ENCODE data around the gene AFAP1. TPM values are rescaled to one million over a fixed set of nuclear protein-coding genes. Genes with fewer than 3 reads are reported as not detected.

The AFAP1 gene
- total RNA-seq, 1 donor from 2014 or later: 55.6 TPM

DNA sequence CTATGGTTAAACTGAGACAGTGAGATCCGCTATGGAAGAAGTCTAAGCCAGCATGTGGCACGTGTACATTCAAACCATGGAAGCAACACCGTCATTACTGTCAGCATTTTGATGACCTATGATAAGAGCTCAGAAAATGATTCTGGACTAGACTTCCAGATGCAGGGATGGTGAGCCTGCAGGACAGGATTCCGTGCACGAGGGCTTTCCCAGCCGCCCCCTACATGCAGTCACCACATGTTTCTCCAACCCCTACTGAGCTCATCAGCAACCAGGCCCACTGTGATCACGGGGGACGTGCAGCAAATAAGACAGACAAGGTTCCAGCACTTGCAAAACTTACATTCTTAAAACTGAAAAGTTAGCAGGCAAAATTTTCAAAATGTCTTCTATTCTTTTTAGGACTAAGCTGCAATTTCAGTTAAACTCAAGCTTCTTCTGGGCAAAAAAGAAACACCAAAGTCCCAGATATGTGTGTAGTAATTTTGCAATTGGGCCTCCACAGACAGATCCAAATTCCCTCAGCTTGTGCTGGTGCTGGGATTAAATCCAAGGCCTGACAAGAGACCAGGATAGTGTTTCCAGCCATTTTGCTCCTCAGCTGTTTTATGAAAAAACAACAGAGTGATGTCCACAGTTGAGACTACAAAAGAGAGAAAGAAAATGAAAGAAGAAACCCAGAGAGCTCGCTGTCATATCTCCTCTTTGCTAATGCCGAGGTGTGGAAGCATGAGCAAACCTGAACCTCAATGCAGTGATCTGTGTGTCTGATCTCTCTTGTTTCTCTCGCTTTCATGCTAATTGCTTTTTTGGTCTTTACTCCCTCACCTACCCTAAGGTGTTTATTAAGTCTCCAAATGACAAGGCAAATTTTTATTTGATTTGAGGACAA is 118.2 kb downstream of the AFAP1 start:
- no peak for TF ChIP-seq CTCF (IDR thresholded peaks at IDR 0.05; ENCODE audit: insufficient read depth, low read length, poor library complexity, severe bottlenecking)
- Histone ChIP-seq H3K27me3 (ENCODE audit: control insufficient read depth, insufficient read depth, low read length) (no peaks in the 10 kb centered on the region), H3K4me3 (ENCODE audit: low read depth, low read length) (no peak overlapping the region), H3K36me3 (ENCODE audit: control insufficient read depth, insufficient read depth, low read length) (no peaks in the 10 kb centered on the region)
- DNase-seq (ENCODE audit: low read depth): no peak

DNA sequence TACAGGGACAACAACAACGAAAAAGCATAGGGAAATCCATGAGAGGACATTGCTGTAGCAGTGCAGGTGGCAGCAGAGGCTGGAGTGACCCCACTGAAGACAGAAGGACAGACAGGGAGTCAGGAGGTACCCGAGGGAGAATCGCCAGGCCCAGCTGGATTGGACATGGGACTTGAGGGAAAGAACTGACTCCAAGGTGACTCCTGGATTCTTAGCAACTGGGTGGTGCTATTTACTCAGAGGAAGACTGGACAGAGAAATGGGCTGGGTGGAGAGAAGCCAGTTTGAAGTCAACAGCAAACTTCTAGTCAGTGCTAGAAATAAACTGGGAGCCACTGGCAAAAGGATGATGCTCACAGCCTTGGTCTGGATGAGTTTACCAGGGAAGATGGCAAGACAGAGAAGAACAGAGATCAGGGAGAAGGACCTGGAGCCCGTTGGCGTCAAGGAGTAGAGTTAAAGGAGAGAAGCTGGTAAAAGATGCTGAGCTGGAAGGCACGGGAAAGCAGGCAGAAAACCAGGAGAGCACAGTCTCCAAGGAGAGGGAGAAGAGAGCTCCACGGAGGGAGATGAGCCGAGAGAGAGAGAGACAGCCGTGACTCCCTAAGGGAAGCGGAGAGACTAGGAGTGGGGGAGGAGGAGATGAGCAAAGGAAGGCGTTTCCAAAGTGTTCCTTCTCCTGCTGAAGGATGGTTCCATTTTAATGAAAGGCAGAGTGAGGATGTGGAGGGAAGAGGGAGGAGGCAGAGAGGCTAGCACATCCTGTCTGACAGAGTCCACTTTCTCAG is 119.4 kb downstream of the AFAP1 start:
- Histone ChIP-seq H3K27me3 (ENCODE audit: control insufficient read depth, insufficient read depth, low read length) (no peaks in the 10 kb centered on the region), H3K36me3 (ENCODE audit: control insufficient read depth, insufficient read depth, low read length) (no peaks in the 10 kb centered on the region), H3K4me3 (ENCODE audit: low read depth, low read length) (no peak overlapping the region)
- no peak for DNase-seq (ENCODE audit: low read depth)
- no peak for TF ChIP-seq CTCF (IDR thresholded peaks at IDR 0.05; ENCODE audit: insufficient read depth, low read length, poor library complexity, severe bottlenecking)

GRCh38 chr4:7819446-7819845 is 120.2 kb downstream of the AFAP1 start:
- Histone ChIP-seq H3K36me3 (ENCODE audit: control insufficient read depth, insufficient read depth, low read length) (peaks cover 2% of the 10 kb centered on the region), H3K4me3 (ENCODE audit: low read depth, low read length) (no peak overlapping the region), H3K27me3 (ENCODE audit: control insufficient read depth, insufficient read depth, low read length) (no peaks in the 10 kb centered on the region)
- DNase-seq (ENCODE audit: low read depth): no peak
- no peak for TF ChIP-seq CTCF (IDR thresholded peaks at IDR 0.05; ENCODE audit: insufficient read depth, low read length, poor library complexity, severe bottlenecking)

GRCh38 chr4:7818399-7818911 is 121.2 kb downstream of the AFAP1 start:
- Histone ChIP-seq H3K4me3 (ENCODE audit: low read depth, low read length) (no peak overlapping the region), H3K36me3 (ENCODE audit: control insufficient read depth, insufficient read depth, low read length) (peaks cover 2% of the 10 kb centered on the region)
- no peak for TF ChIP-seq CTCF (IDR thresholded peaks at IDR 0.05; ENCODE audit: insufficient read depth, low read length, poor library complexity, severe bottlenecking)

DNA sequence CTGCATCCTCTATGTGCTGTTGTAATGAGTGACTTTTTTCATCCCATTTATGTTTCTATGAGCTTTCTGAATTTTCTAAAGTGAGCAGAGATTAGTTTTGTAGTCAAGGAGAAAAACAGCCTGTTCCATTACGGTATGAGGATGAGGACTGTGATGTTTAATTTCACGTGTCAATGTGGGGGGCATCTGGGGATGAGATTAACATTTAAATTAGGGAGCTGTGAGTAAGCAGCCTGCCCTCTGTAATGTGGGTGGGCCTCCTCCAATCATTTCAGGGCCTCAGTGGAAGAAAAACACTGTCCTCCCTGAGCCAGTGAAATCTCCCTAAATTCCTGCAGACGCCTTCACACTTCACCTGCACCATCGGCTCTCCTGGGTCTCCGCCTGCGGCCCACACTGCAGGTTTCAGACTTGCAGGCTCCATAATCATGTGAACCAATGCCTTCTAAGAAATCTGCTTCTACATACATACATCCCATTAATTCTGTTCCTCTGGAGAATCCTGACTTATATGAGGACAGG is 121.7 kb downstream of the AFAP1 start:
- H3K27me3 ChIP-seq (ENCODE audit: control insufficient read depth, insufficient read depth, low read length): no peaks in the 10 kb centered on the region
- H3K4me3 ChIP-seq (ENCODE audit: low read depth, low read length): no peak overlapping the region
- peaks cover 3% of the 10 kb centered on the region for H3K36me3 ChIP-seq (ENCODE audit: control insufficient read depth, insufficient read depth, low read length)
- no peak for DNase-seq (ENCODE audit: low read depth)
- no peak for TF ChIP-seq CTCF (IDR thresholded peaks at IDR 0.05; ENCODE audit: insufficient read depth, low read length, poor library complexity, severe bottlenecking)

More at GRCh38 chr4:7818399-7818911, 121.2 kb downstream of the AFAP1 start:
- no peaks in the 10 kb centered on the region for H3K27me3 ChIP-seq (ENCODE audit: control insufficient read depth, insufficient read depth, low read length)
- DNase-seq (ENCODE audit: low read depth): no peak

All from kidney epithelial cell (primary cell).